Measurements from ENCODE around the gene SGMS2. TPM values are rescaled to one million over a fixed set of nuclear protein-coding genes. Genes with fewer than 3 reads are reported as not detected.
A peak's percentile ranks its signal among the peaks of the same experiment; 100 is the strongest.

Gene SGMS2
- polyA plus RNA-seq, 3 donors, result 20.8 to 32.7 (median 23.0) TPM

DNA sequence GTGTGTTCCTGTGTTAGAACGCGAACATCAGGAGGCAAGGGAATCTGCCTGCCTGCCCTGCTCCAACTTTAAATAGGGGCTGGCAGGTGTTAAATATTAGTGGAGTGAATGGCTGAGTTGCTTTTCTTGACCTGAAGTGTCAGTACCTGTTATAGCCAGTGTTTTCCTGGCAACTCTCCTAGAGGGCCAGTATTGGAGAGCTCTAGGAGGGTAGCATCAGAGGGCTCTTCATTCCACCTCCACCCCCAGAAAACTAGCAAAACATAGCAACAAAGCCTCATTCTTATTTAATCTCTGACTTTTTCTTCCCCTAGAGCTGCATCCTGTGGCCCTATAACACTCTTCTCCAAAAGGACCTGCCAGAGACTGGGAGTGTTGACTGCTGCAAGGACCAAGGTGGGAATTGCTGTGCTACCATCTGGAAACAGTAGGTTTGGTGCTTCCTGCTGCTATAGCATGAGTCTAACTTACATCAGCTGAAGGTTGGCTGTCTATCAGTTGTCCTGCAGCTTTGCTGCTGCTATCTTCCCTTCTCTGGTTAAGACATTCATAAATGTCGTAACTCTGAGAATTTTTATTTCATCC, 33.5 kb downstream of the SGMS2 start:
- WGBS (ENCODE audit: insufficient coverage), result 67% methylated on average over 2 of the region's 3 CpGs
- H3K4me2 ChIP-seq (replicated peaks; ENCODE audit: extremely low read depth, low read length, poor library complexity, severe bottlenecking), result no peak overlapping the region
- no peaks in the 10 kb centered on the region for H3K9me3 ChIP-seq (replicated peaks in 1 of 2; ENCODE audit: control insufficient read depth in 1 of 2, insufficient read depth in 1 of 2, low read length in 2 of 2)
- peaks cover 39 to 50% of the 10 kb centered on the region in 2 donors for H3K36me3 ChIP-seq (replicated peaks in 1 of 2; ENCODE audit: control insufficient read depth in 1 of 2, insufficient read depth in 2 of 2, low read length in 2 of 2)
- peaks cover 16% of the 10 kb centered on the region in 2 donors for H3K4me1 ChIP-seq (ENCODE audit: control insufficient read depth in 1 of 2, insufficient read depth in 2 of 2, low read length in 2 of 2)
- peak overlapping the region in 5 of 7 donors; percentile 4 to 70 (median 31) for H3K27ac Mint-ChIP-seq
- H3K9me3 Mint-ChIP-seq, result peaks cover 0 to 1% (median 0%) of the 10 kb centered on the region in 7 donors
- no peak overlapping the region for H3K9ac ChIP-seq (ENCODE audit: insufficient read depth, low read length, poor library complexity, severe bottlenecking)
- no peak overlapping the region for H3K4me3 Mint-ChIP-seq
- H2AFZ ChIP-seq (ENCODE audit: insufficient read depth, low read depth, low read length, poor library complexity, severe bottlenecking), result no peak overlapping the region
- no peak overlapping the region for H3K4me3 ChIP-seq (replicated peaks in 1 of 3; ENCODE audit: low read depth in 2 of 3, low read length in 3 of 3)
- H3K36me3 Mint-ChIP-seq, result peaks cover 45 to 67% of the 10 kb centered on the region in 2 donors
- no peaks in the 10 kb centered on the region for H3K27me3 ChIP-seq (ENCODE audit: control insufficient read depth in 2 of 2, insufficient read depth in 2 of 2, low read length in 2 of 2)
- intact Hi-C loops (cut with micrococcal nuclease), result no loop called here
- H3K27me3 Mint-ChIP-seq (ENCODE audit: low read depth in 3 of 3), result peaks cover 0 to 1% (median 0%) of the 10 kb centered on the region in 3 donors
- H4K20me1 ChIP-seq (ENCODE audit: insufficient read depth, low read length), result peaks cover 37% of the 10 kb centered on the region
- H3K79me2 ChIP-seq (ENCODE audit: insufficient read depth, low read length), result peaks cover 48% of the 10 kb centered on the region
- TF ChIP-seq, protein P1, sequence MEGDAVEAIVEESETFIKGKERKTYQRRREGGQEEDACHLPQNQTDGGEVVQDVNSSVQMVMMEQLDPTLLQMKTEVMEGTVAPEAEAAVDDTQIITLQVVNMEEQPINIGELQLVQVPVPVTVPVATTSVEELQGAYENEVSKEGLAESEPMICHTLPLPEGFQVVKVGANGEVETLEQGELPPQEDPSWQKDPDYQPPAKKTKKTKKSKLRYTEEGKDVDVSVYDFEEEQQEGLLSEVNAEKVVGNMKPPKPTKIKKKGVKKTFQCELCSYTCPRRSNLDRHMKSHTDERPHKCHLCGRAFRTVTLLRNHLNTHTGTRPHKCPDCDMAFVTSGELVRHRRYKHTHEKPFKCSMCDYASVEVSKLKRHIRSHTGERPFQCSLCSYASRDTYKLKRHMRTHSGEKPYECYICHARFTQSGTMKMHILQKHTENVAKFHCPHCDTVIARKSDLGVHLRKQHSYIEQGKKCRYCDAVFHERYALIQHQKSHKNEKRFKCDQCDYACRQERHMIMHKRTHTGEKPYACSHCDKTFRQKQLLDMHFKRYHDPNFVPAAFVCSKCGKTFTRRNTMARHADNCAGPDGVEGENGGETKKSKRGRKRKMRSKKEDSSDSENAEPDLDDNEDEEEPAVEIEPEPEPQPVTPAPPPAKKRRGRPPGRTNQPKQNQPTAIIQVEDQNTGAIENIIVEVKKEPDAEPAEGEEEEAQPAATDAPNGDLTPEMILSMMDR (IDR thresholded peaks at IDR 0.05), result no peak
- peaks cover 45% of the 10 kb centered on the region for H3K4me1 Mint-ChIP-seq
- peak overlapping the region in 1 of 2 donors; percentile 23 for H3K27ac ChIP-seq (ENCODE audit: low read depth in 1 of 2, low read length in 2 of 2)
- DNase-seq, result no peak

DNA sequence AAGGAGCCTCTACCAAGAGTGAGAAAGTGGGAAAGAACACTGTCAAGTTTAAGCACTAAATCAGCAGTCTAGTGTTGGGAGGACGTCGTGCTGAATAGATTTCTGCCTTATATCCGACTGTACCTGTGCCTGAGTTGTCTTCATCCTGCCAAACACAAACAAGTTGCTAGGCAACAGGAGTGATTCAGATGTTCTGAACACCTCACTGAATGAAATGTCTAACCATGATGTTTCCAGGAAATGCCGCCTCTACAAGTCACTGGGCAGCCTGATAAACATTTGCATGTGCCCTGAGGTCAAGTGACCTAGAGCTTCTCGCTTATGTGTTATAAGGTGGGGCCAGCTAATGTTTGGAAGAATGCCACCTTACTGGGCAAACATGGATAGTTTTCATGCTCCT, 37.9 kb downstream of the SGMS2 start:
- peaks cover 41 to 65% of the 10 kb centered on the region in 2 donors for H3K36me3 Mint-ChIP-seq
- WGBS (ENCODE audit: insufficient coverage), result 100% methylated on average over 3 of the region's 5 CpGs
- peaks cover 48% of the 10 kb centered on the region for H4K20me1 ChIP-seq (ENCODE audit: insufficient read depth, low read length)
- H3K27me3 ChIP-seq (ENCODE audit: control insufficient read depth in 2 of 2, insufficient read depth in 2 of 2, low read length in 2 of 2), result no peaks in the 10 kb centered on the region
- H3K27me3 Mint-ChIP-seq (ENCODE audit: low read depth in 3 of 3), result peaks cover 0 to 1% (median 0%) of the 10 kb centered on the region in 3 donors
- DNase-seq, result no peak
- H3K4me3 ChIP-seq (replicated peaks in 1 of 3; ENCODE audit: low read depth in 2 of 3, low read length in 3 of 3), result no peak overlapping the region
- no peaks in the 10 kb centered on the region for H3K9me3 ChIP-seq (replicated peaks in 1 of 2; ENCODE audit: control insufficient read depth in 1 of 2, insufficient read depth in 1 of 2, low read length in 2 of 2)
- no peak overlapping the region for H2AFZ ChIP-seq (ENCODE audit: insufficient read depth, low read depth, low read length, poor library complexity, severe bottlenecking)
- H3K27ac Mint-ChIP-seq, result peak overlapping the region in 2 of 7 donors; percentile 11 to 46
- H3K79me2 ChIP-seq (ENCODE audit: insufficient read depth, low read length), result peaks cover 19% of the 10 kb centered on the region
- peaks cover 41 to 52% of the 10 kb centered on the region in 2 donors for H3K36me3 ChIP-seq (replicated peaks in 1 of 2; ENCODE audit: control insufficient read depth in 1 of 2, insufficient read depth in 2 of 2, low read length in 2 of 2)
- no peak overlapping the region for H3K4me2 ChIP-seq (replicated peaks; ENCODE audit: extremely low read depth, low read length, poor library complexity, severe bottlenecking)
- peak overlapping the region in 1 of 2 donors; percentile 11 for H3K27ac ChIP-seq (ENCODE audit: low read depth in 1 of 2, low read length in 2 of 2)
- no peak overlapping the region for H3K9ac ChIP-seq (ENCODE audit: insufficient read depth, low read length, poor library complexity, severe bottlenecking)
- no peaks in the 10 kb centered on the region for H3K9me3 Mint-ChIP-seq
- TF ChIP-seq, protein P1 (IDR thresholded peaks at IDR 0.05), result no peak
- H3K4me1 ChIP-seq (ENCODE audit: control insufficient read depth in 1 of 2, insufficient read depth in 2 of 2, low read length in 2 of 2), result peaks cover 0 to 7% of the 10 kb centered on the region in 2 donors
- intact Hi-C loops (cut with micrococcal nuclease), result no loop called here
- H3K4me1 Mint-ChIP-seq, result peaks cover 22% of the 10 kb centered on the region
- no peak overlapping the region for H3K4me3 Mint-ChIP-seq

All from CD14-positive monocyte (primary cell).